Endothelial cell (in vitro differentiated cells): Measurements from ENCODE around the gene MAPKAPK2. TPM values are rescaled to one million over a fixed set of nuclear protein-coding genes. Genes with fewer than 3 reads are reported as not detected.
"Not testable (repeated sequence)": the region's sequence is repeated elsewhere in the genome, so short reads cannot be mapped to it uniquely, and the experiment has no call there.

Source experiments
- DNase-seq: peaks from one replicate; pipeline ENCODE4 v3.0.0; 2021; ENCODE audit warnings: low spot score
- H3K27ac Mint-ChIP-seq: one replicate; pipeline ENCODE4 v1.8.0; 2021; ENCODE audit warnings: mixed read lengths, inconsistent platforms; ENCODE audit not compliant: unreplicated experiment
- H3K27me3 Mint-ChIP-seq: one replicate; pipeline ENCODE4 v1.8.0; 2021; ENCODE audit warnings: mild to moderate bottlenecking, moderate library complexity, mixed read lengths, inconsistent platforms; ENCODE audit not compliant: unreplicated experiment
- H3K36me3 Mint-ChIP-seq: one replicate; pipeline ENCODE4 v1.8.0; 2021; ENCODE audit warnings: mild to moderate bottlenecking, low read depth, mixed read lengths, inconsistent platforms; ENCODE audit not compliant: unreplicated experiment
- H3K4me1 Mint-ChIP-seq: one replicate; pipeline ENCODE4 v1.8.0; 2021; ENCODE audit warnings: mild to moderate bottlenecking, mixed read lengths, inconsistent platforms; ENCODE audit not compliant: unreplicated experiment
- H3K4me3 Mint-ChIP-seq: one replicate; pipeline ENCODE4 v1.8.0; 2021; ENCODE audit warnings: mild to moderate bottlenecking, mixed read lengths, inconsistent platforms; ENCODE audit not compliant: unreplicated experiment
- H3K9me3 Mint-ChIP-seq: one replicate; pipeline ENCODE4 v1.8.0; 2021; ENCODE audit warnings: mixed read lengths, inconsistent platforms; ENCODE audit not compliant: unreplicated experiment
- total RNA-seq: library from RNA; stranded (reverse); fragmentation: NEBNext Ultra II Directional; extraction: Animal tissue kit (Norgen Biotek cat#: 25700); gene quantifications from one replicate; pipeline ENCODE4 v1.2.1, GENCODE V29; 2021; ENCODE audit not compliant: unreplicated experiment
- TF ChIP-seq, protein P1 (sequence below): fragments of 200-600 bp; sonication (generic); IDR thresholded peaks from one replicate; pipeline ENCODE4 v1.5.0; 2021; ENCODE audit warnings: antibody characterized with exemption; ENCODE audit not compliant: unreplicated experiment

Gene MAPKAPK2
- total RNA-seq, 1 donor from 2014 or later, result 109 TPM

DNA sequence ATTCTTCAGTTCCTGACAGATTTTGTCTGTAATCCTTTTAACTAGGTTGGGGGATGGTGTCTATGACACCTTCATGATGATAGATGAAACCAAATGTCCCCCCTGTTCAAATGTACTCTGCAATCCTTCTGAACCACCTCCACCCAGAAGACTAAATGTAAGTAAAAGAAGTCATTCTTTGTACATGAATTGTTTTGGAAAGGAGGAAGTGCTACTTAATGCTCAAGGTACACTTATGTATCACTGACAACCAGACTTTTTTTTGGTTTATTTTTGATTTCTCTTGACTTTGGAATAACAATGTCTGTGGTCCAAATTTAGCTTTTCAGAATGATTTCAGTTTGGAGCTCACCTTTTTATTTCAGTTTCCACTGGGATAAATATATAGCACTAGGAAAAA is 47.1 kb upstream of the MAPKAPK2 start:
- no peaks in the 10 kb centered on the region for H3K9me3 Mint-ChIP-seq
- TF ChIP-seq, protein P1, sequence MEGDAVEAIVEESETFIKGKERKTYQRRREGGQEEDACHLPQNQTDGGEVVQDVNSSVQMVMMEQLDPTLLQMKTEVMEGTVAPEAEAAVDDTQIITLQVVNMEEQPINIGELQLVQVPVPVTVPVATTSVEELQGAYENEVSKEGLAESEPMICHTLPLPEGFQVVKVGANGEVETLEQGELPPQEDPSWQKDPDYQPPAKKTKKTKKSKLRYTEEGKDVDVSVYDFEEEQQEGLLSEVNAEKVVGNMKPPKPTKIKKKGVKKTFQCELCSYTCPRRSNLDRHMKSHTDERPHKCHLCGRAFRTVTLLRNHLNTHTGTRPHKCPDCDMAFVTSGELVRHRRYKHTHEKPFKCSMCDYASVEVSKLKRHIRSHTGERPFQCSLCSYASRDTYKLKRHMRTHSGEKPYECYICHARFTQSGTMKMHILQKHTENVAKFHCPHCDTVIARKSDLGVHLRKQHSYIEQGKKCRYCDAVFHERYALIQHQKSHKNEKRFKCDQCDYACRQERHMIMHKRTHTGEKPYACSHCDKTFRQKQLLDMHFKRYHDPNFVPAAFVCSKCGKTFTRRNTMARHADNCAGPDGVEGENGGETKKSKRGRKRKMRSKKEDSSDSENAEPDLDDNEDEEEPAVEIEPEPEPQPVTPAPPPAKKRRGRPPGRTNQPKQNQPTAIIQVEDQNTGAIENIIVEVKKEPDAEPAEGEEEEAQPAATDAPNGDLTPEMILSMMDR, result no peak
- peaks cover 5% of the 10 kb centered on the region for H3K27me3 Mint-ChIP-seq
- H3K4me1 Mint-ChIP-seq, result peaks cover 13% of the 10 kb centered on the region
- DNase-seq, result no peak
- no peak overlapping the region for H3K4me3 Mint-ChIP-seq
- H3K36me3 Mint-ChIP-seq, result no peaks in the 10 kb centered on the region
- no peak overlapping the region for H3K27ac Mint-ChIP-seq

DNA sequence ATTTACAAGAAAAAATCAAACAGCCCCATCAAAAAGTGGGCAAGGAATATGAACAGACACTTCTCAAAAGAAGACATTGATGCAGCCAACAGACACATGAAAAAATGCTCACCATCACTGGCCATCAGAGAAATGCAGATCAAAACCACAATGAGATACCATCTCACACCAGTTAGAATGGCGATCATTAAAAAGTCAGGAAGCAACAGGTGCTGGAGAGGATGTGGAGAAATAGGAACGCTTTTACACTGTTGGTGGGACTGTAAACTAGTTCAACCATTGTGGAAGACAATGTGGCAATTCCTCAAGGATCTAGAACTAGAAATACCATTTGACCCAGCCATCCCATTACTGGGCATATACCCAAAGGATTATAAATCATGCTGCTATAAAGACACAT is 42.6 kb upstream of the MAPKAPK2 start:
- DNase-seq, H3K27ac Mint-ChIP-seq, H3K4me3 Mint-ChIP-seq, H3K36me3 Mint-ChIP-seq, H3K9me3 Mint-ChIP-seq, H3K4me1 Mint-ChIP-seq, H3K27me3 Mint-ChIP-seq: not testable (repeated sequence)

DNA sequence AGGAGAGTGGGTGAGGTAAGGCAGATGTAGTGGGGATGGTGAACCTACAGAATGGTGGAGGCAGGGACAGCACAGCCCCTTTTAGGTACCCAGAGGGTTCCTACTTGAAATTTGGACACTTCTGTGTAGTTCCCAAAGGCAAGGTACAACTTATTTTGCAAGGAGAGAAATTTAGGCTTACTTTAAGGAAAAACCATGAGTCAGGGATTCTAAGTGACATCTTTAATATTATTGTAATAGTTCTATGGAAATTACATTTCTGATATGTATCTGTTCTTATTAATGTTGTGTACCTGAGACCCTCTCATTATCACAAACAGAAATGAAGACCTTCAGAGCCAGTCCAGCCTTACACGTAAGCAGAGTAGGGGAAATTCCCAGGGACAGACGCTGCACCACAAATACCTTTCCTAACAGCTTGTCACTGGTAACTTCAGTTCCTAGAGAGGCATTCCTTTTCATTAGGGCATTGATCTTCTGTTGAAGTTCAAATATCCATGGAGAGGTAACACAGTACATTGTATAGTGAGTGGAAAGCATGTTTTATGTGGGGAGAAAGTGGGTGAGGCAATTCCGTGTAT is 41.5 kb upstream of the MAPKAPK2 start:
- Mint-ChIP-seq H3K4me3 (no peak overlapping the region), H3K36me3 (no peaks in the 10 kb centered on the region), H3K9me3 (no peaks in the 10 kb centered on the region), H3K27me3 (no peaks in the 10 kb centered on the region), H3K4me1 (no peaks in the 10 kb centered on the region), H3K27ac (no peak overlapping the region)
- DNase-seq, result no peak
- TF ChIP-seq, protein P1, result no peak

DNA sequence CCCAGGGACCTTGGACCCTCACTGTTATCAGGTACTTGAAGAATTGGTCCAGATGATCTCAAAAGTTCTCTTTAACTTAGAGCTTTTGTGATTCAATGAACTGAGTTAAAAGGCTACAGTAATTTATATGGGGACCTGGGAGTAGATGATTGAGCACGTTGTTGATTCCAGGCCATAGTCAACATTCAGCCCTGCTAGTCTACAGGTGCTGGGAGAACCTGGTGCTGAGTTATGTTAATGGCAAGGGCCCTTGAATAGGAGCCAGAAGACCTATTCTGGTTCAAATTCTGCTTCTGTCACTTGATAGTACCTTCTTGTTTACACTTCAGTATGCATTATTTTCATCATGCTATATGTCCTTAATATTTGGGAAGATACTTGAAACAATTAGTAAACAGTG is 38.2 kb upstream of the MAPKAPK2 start:
- Mint-ChIP-seq H3K27me3 (no peaks in the 10 kb centered on the region), H3K9me3 (no peaks in the 10 kb centered on the region), H3K27ac (no peak overlapping the region), H3K4me1 (peaks cover 5% of the 10 kb centered on the region), H3K36me3 (no peaks in the 10 kb centered on the region), H3K4me3 (no peak overlapping the region)
- TF ChIP-seq, protein P1, result no peak
- no peak for DNase-seq

DNA sequence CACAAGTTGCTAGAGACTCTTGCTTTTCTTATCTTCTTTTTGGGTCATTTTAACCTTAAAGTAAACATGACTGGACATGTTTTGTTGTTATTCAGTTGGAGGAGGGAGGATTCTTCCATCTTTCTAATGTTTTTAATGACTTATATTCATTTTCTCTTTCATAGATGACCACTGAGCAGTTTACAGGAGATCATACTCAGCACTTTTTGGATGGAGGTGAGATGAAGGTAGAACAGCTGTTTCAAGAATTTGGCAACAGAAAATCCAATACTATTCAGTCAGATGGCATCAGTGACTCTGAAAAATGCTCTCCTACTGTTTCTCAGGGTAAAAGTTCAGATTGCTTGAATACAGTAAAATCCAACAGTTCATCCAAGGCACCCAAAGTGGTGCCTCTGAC is 37.5 kb upstream of the MAPKAPK2 start:
- Mint-ChIP-seq H3K27me3 (no peaks in the 10 kb centered on the region), H3K4me3 (no peak overlapping the region), H3K4me1 (peaks cover 5% of the 10 kb centered on the region), H3K9me3 (no peaks in the 10 kb centered on the region), H3K36me3 (no peaks in the 10 kb centered on the region), H3K27ac (no peak overlapping the region)
- TF ChIP-seq, protein P1, result no peak
- DNase-seq, result no peak
